Activated effector memory CD4-positive, alpha-beta T cell treated with Interleukin-2 at 50 U/mL for 16 hours (primary cell): ENCODE measurements around the gene CIB1.

Source experiments
- DNase-seq: peaks from one replicate; pipeline ENCODE4 v3.0.0-alpha.2; 2020

Gene CIB1

GRCh38 chr15:90213818-90214204, 19.9 kb downstream of the CIB1 start:
- no peak for DNase-seq

- no peak for DNase-seq
Observed at GRCh38 chr15:90213122-90213817, 20.5 kb downstream of the CIB1 start.

- no peak for DNase-seq
Observed at GRCh38 chr15:90212221-90213098, 21.3 kb downstream of the CIB1 start.

GRCh38 chr15:90211440-90212143, 22.1 kb downstream of the CIB1 start:
- no peak for DNase-seq

GRCh38 chr15:90211009-90211408, 22.7 kb downstream of the CIB1 start:
- DNase-seq: no peak

- DNase-seq: no peak
Observed at GRCh38 chr15:90210593-90210992, 23.1 kb downstream of the CIB1 start.

- no peak for DNase-seq
Observed at GRCh38 chr15:90209591-90209990, 24.1 kb downstream of the CIB1 start.

- no peak for DNase-seq
Observed at GRCh38 chr15:90208356-90208755, 25.4 kb downstream of the CIB1 start.

- no peak for DNase-seq
Observed at GRCh38 chr15:90207252-90207651, 26.5 kb downstream of the CIB1 start.

GRCh38 chr15:90205886-90206285, 27.9 kb downstream of the CIB1 start:
- DNase-seq: no peak

- DNase-seq: no peak
Observed at GRCh38 chr15:90205050-90205848, 28.5 kb downstream of the CIB1 start.

GRCh38 chr15:90203922-90204321, 29.8 kb downstream of the CIB1 start:
- no peak for DNase-seq

- DNase-seq: no peak
Observed at GRCh38 chr15:90203473-90203872, 30.3 kb downstream of the CIB1 start.

- no peak for DNase-seq
Observed at GRCh38 chr15:90202929-90203328, 30.8 kb downstream of the CIB1 start.

- no peak for DNase-seq
Observed at GRCh38 chr15:90201944-90202375, 31.8 kb downstream of the CIB1 start.

- peak; percentile 65 for DNase-seq
Observed at GRCh38 chr15:90201130-90201943, 32.4 kb downstream of the CIB1 start, which contains the start of gene SEMA4B. SEMA4B (plus strand) TSS chr15:90201330; CDS start chr15:90201579, 249 bp downstream.

GRCh38 chr15:90200534-90201129, 33.1 kb downstream of the CIB1 start:
- no peak for DNase-seq

GRCh38 chr15:90194655-90195054, 39.1 kb downstream of the CIB1 start:
- no peak for DNase-seq

- no peak for DNase-seq
Observed at GRCh38 chr15:90192961-90193786, 40.6 kb downstream of the CIB1 start.

- DNase-seq: peak; percentile 19
Observed at GRCh38 chr15:90191794-90192509, 41.8 kb downstream of the CIB1 start.
